GM11168 (cell line): ENCODE measurements around the gene SPACDR.

ENCODE experiments used
- in situ Hi-C: fragments of 300-500 bp; cut with MboI; formaldehyde crosslinking; loops from one replicate; pipeline ENCODE4 v1.12.0; 2022; ENCODE audit warnings: low sequenced_read_pairs; ENCODE audit not compliant: unreplicated experiment

SPACDR gene

GRCh38 chr7:100438172-100438571, 25.9 kb downstream of the SPACDR start:
- in situ Hi-C loops: no loop called here

- in situ Hi-C loops: no loop called here
Measured at GRCh38 chr7:100437150-100438100, 26.6 kb downstream of the SPACDR start.

- in situ Hi-C loops: no loop called here
Measured at GRCh38 chr7:100435401-100436304, 28.4 kb downstream of the SPACDR start.

GRCh38 chr7:100434297-100435144, 29.5 kb downstream of the SPACDR start:
- in situ Hi-C loops: no loop called here

- in situ Hi-C loops: no loop called here
Measured at GRCh38 chr7:100433592-100434296, 30.3 kb downstream of the SPACDR start.

GRCh38 chr7:100433276-100433591, 30.8 kb downstream of the SPACDR start:
- in situ Hi-C loops: no loop called here

GRCh38 chr7:100432621-100433275, 31.3 kb downstream of the SPACDR start:
- in situ Hi-C loops: no loop called here

- in situ Hi-C loops: no loop called here
Measured at GRCh38 chr7:100432053-100432452, 32.0 kb downstream of the SPACDR start.

GRCh38 chr7:100431286-100431735, 32.7 kb downstream of the SPACDR start:
- in situ Hi-C loops: no loop called here

- in situ Hi-C loops: no loop called here
Measured at GRCh38 chr7:100430493-100431285, 33.4 kb downstream of the SPACDR start.

GRCh38 chr7:100429637-100430492, 34.2 kb downstream of the SPACDR start, which contains the start of gene MEPCE:
Gene MEPCE (plus strand): TSS chr7:100429831. CDS start chr7:100430019, 188 bp downstream.
- in situ Hi-C loops: no loop called here

GRCh38 chr7:100428967-100429636, 35.0 kb downstream of the SPACDR start:
- in situ Hi-C loops: no loop called here

- in situ Hi-C loops: no loop called here
Measured at GRCh38 chr7:100428199-100428966, 35.7 kb downstream of the SPACDR start, which contains the start of gene ZCWPW1. Gene ZCWPW1 (minus strand): TSS chr7:100428703. CDS start chr7:100420649, 8,054 bp downstream.

- in situ Hi-C loops: no loop called here
Measured at GRCh38 chr7:100427762-100428198, 36.3 kb downstream of the SPACDR start.

GRCh38 chr7:100426516-100426915, 37.5 kb downstream of the SPACDR start:
- in situ Hi-C loops: no loop called here

GRCh38 chr7:100425347-100425746, 38.7 kb downstream of the SPACDR start:
- in situ Hi-C loops: no loop called here
